NCI-H2171 (cell line): ENCODE measurements around the gene RRP12.
"Not testable (repeated sequence)": the region's sequence is repeated elsewhere in the genome, so short reads cannot be mapped to it uniquely, and the experiment has no call there.

ENCODE experiments used
- DNase-seq: peaks from one replicate; lab custom pipeline; 2025; lab: John Stamatoyannopoulos, UW

The RRP12 gene

DNA sequence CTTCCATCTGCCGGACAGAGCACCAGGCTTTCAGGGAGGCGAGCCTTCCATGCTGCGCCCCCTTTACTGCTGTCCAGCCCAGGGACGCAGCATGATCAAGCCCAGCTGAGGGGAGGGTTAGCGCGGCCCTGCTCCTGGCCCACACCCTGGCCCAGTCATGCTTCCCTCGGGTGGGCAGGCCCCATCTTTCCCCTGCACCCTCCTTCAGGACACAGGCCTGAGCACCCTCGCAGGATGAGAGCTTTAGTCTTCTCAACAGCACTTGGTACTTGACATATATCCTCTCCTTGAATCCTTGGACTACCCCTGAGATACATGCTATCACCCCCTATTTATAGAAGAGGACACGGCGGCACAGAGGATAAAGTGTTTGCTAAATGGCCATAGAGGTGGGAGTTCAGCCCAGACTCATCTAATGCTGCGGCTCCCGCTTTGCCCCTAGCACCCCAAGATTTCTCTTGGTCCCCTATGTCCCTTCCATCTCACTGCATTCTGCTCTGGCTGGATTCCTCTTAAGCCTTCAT lies 34.0 kb downstream of the RRP12 start:
- DNase-seq: no peak

DNA sequence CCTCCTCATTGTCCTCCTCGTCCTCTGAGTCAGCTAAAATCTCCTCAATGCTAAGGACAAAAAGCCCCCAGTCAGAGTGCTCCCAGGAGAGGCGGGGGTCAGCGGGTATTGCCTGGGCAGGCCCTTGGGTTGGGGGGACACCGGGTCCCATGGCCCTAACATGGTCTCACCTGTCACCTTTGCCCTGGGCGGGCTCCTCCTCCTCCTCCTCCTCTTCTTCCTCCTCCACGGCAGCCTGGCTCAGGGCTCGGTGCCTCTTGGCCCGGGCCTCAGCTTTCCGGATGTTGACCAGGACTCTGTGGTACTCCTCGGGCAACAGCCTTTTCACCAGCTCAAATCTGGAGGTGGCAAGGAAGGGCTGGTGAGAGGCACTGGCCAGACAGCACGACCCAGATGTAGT lies 34.6 kb downstream of the RRP12 start:
- no peak for DNase-seq

DNA sequence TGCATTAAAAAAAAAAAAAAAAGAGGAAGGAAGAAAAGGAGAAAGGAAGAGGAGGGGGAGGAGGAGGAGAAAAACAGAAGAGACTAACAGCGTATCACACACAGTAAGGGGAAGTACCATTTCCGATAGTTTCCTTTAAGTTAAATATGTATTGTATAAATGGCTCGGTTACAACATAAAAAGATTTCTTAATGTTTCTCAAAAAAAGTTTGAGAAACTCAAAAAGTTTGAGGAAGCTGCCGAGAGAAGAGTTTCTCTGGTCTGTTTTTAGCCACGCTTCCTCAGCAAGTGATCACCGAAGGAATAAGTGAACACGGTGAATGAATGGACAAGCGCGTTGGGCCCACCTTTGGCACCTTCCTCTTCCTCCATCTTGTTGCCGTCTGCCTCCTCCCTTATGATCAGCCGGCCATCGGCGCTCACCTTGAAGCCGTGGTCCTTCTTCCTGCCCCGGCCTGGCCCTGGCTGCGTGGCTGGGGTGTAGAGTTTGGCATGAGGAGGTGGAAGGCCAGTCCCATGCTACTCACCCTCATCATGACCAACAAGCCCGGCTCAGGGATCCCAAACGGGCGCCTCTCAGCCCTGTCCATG lies 35.3 kb downstream of the RRP12 start:
- DNase-seq: no peak

DNA sequence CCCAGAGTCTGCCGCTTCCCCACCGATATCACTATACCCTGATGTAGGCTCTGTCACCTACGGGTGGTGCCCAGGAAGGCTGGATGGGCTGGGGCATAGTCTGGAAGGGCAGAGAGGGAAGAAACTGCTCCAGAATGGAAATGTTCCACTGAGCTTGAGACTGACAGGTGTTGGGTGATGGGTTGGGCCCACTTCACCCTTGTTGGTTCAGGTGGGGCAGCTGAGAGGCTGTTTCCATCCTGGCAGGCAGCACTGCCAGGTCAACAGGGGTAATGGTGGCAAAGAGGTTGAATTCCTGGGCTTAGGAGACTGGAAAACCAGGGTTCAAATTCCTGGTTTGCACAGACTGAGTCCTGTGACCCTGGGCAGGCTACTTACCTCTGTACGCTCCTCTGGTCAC lies 38.1 kb downstream of the RRP12 start:
- no peak for DNase-seq

DNA sequence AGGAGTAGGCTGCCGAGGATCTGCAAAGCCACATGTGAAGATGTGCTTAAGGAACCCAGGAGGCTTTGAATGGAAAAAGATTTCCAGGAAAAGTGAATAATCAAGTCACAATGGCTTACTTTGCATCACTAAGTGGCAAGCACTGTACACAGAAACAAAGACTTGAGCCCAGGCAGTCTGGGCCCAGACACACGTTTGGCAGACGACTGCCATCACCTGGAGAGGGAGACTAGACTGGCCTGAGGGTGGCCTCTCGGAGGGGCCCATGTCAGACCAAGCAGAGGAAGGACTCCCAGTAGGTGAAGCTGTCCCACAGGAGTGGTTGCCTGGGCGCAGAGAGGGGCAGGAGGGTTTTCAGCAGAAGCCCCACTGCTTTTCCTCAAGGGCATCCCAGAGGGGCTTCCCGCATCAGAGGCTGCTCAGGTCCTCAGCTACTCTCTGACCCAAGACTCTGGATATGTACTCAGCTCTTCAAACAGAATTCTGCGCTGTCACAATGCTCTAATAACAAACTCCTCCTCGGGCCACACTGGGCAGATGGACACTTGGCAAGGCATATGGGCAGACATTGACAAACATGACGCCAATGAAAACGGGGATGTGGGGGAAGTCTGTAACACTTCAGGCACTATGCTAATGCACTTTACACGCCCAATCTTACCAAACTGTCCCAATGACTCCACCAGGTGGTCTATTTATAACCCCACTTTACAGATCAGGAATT lies 38.7 kb downstream of the RRP12 start:
- DNase-seq: no peak

DNA sequence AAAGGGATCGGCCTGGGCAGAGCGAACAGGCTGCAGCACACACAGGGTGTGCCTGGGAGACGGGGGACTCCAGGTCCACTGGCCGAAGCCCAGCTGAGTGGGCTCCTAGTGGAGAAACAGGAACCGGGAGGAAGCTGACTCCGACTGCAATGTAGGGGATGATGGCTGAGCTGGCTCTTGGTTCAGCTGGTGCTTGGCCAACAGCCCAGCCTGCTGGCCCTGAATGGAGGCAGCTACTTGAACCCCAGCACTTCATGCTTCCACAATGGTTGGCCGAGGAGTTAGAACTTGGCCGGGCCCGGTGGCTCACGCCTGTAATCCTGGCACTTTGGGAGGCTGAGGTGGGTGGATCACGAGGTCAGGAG lies 39.6 kb downstream of the RRP12 start:
- no peak for DNase-seq

DNA sequence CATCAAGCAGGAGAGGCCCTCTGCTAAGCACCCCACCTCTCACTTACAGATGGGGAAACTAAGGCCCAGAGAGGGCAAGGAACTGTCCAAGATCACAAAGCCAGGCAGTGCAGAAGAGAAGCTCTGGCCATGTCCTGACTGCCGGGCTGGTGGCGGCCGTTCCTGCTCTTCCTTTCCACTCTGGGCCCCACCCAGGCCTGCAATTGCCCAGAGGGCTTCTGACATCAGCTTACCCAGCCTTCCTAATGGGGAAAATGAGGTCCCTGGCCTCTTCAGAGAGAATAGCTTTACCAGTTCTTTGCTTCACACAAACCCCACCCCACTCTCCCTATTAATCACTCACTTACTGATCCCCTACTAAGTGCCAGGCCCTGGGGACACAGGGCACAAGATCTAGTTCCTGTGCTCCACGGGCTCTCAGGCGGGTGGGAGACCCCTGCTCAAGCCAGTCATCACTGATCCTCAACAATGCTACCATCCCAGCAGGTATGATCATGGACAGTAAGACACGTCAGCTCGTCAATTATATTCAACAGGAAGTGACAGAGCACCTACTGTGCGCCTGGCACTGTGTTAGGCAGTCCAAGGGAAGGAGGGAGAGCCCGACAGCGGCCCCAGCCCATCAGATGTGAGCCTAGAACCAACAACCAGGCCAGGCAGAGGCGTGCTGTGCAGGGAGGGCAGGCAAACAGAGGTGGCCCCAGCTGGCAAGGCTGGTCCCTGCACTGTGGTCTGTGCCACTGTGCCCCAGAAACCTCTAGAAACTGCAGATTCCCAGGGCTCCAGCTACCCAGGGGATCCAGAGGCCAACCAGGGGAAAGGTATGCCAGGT lies 40.2 kb downstream of the RRP12 start:
- DNase-seq: no peak

DNA sequence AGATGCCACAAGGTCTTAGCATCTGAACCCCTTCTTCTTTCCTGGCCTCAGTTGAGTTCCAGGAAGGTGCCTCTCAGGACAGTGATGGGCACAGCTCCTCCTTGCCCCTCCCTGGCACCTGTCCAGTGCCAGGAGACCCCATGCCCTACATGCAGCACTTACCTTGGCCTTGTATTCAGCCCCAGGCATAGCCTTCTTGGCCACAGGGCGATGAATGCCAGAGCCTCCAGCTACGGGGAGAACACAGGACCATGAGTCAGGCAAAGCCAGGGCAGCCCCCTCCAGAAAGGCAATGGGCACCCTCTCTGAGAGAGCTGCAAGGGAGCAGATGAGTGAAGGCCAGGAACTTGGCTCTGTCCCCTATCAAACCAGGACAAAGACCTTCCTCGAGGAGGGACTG lies 42.4 kb downstream of the RRP12 start:
- no peak for DNase-seq

DNA sequence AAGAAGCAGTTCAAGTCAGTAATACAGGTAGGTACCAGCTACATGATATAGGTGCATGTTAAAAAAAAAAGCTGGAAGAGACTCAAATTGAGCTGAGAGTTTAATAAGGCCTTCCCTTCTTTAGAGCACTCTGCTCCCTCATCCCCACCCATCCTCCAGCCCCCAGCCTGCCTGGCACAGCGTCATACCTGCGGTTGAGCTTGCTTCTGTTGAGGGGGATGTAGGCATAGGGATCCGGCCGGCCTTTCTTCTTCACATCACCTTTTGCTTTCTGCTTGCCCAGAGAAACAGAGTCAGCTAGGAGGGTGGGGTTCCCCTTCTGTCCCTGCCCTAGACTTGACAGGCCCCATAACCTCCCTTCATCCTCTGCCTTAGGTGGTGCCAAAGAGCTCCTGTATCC lies 42.8 kb downstream of the RRP12 start:
- DNase-seq: no peak

DNA sequence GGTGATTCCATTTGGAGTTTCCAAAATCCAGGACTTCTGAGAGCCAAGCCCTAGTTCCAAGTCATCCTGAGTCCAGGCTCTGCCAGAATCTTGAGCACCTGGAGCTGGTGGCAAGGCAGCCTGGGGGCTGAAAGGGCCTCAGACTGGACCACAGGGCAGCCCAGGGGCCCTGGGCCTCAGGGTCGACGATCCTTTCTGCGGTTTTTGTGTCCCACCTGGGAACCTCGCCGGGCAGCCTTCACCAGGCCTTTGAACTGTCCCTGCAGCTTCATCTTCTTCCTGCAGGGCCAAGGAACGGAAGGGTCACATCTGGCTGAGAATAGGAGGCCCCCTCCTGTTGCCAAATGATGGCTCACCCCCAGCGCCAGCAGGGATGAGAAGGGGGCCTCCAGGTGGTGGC lies 44.2 kb downstream of the RRP12 start:
- DNase-seq: no peak

DNA sequence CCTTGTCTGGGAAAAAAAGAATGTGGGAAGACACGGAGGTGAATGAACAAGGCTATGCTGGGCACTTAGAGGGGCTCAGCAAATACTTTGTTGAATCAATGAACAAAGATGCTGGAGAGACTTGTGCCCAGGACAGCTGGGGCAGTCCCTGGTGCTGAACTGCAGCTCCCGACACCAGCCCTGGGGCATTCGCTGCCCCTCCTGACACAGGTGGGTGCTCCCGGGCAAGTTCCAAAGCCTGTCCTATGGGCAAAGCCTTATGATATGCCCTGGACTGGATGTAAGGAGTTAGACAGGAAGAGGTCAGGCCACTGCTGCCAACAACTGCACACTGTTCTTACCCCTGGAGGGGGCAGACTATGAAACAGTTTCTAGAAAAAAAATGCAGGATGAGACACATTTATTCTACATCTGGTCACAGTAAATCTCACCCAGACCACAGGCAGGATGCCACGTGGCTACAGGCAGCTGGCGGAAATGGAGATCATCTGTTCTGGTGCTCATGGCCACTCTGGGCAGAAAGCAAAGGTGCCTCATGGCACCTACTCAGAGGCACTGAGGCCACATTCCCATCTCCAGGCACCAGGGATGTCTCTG lies 44.7 kb downstream of the RRP12 start:
- no peak for DNase-seq

DNA sequence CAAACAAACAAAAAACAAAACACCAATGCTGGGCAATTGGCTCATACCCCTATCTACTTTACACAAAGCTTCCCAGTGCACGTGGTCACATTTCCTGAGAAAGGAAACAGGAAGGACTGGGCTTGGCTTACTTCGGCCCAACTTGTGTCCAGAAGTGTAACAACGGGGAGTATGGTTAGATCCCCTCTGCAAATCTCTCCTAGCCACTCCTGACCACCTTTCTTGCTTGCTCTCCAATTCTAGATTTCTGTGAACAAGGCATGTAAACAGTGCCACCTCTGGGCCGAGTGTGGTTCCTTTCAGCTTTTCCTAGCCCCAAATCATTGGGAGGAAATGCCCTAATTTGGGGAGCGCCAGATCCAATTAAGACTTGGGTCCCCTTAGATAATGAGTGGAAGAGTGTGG lies 45.6 kb downstream of the RRP12 start:
- DNase-seq: no peak

DNA sequence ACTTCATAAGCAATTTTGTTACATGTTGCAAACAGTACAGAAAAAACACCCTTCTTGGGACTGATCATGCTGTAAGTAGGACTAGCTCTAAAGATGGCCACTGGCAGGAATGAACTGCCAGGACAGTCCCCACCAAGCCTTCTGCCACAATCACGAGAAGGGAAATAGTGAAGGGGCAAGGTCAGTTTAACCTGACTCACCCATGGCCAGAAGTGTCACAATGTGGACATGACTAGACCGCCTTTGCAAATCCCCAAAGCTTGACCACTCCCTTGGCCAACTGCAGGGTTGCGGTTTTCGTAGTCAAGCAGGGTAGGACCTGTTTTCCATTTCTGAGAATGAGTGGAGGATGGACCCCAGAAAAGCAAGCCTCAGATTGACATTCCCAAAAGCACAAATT lies 47.2 kb downstream of the RRP12 start:
- no peak for DNase-seq

DNA sequence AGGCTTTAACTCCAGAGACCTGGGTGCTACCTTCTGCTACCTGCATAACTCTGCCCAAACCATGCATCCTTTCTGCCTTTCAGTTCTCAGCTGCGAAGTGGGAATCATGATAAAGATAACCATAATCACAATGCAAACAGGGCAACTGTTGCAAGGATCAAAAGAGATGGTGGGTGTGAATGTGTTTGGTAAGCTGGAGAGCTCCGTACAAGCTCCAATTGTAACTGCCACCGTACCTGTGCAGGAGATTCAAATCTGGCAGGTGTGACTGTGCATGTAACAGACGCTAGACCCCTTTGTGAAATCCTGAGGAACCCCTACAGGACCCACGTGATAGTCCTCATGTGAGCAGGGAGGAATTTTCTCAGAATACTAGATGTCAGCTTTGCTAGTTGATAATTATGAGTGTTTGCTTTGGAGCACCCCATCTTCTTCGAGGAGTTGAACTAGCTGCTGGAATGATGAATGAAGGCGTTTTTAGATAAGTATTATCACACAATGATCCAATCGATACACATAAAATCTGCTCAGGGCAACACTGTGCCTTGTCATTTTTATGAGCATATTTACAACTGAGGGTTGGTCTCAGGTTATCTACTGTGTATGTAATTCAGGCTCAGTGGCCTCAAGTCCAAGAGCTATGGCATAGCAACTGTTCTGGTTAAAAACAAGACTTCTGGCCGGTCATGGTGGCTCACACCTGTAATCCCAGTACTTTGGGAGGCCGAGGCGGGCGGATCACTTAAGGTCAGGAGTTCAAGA lies 51.2 kb downstream of the RRP12 start:
- DNase-seq: no peak

DNA sequence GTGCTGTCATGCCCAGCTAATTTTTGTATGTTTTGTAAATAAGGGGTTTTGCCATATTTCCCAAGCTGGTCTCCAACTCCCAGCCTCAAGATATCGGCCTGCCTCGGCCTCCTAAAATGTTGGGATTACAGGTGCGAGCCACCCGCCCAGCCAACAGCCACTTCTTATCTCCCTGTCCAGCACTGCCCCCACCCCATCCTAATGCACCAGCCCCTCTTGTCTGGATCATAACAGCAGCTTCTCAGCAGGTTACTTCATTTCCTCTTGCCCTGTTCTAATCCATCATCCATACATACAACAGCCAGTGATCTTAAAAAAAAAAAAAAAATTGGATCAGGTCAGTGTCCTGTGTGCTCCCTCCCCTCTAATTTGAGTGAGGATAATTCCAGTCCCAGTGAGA lies 53.8 kb downstream of the RRP12 start:
- no peak for DNase-seq

DNA sequence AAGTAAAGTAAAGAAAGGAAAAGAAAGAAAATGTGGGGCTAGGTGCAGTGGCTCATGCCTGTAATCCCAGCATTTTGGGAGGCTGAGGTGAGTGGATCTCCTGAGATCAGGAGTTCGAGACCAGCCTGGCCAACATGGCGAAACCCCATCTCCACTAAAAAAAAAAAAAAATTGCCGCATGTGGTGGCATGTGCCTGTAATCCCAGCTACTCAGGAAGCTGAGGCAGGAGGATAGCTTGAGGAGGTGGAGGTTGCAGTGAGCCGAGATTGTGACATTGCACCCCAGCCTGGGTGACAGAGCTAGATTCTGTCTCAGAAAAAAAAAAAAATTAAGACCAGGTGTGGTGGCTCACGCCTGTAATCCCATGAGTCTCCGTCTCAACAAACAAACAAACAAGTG lies 57.5 kb downstream of the RRP12 start:
- DNase-seq: not testable (repeated sequence)

DNA sequence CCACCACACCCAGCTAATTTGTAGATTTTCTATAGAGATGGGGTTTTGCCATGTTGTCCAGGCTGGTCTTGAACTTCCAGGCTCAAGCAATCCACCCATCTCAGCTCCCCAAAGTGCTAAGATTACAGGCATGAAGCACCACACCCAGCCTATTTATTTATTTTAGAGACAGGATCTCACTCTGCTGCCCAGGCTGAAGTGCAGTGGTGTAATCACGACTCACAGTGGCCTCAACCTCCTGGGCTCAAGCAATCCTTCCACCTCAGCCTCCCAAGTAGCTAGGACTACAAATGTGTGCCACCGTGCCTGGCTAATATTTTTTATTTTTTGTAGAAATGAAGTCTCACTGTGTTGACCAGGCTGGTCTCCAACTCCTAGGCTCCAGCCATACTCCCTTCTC lies 59.7 kb downstream of the RRP12 start:
- no peak for DNase-seq

DNA sequence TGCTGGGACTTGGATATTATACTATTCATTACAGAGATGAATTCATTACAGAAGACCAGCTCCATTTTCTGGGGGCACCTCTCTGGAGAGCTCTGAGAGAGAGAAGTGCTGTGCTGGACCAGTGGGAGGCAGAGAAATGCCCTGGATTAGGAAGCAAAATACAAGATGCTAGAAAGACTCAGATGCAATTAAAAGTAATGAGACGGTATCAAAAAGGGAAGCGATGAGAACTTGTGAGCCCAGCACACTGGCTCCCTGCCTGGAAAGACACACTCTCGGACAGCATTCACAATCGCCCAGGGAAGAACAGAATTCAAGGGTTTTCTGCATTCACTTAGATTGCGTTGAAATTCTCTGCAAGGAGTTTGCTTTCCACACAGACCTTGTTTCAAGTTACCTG lies 63.1 kb downstream of the RRP12 start:
- DNase-seq: no peak

DNA sequence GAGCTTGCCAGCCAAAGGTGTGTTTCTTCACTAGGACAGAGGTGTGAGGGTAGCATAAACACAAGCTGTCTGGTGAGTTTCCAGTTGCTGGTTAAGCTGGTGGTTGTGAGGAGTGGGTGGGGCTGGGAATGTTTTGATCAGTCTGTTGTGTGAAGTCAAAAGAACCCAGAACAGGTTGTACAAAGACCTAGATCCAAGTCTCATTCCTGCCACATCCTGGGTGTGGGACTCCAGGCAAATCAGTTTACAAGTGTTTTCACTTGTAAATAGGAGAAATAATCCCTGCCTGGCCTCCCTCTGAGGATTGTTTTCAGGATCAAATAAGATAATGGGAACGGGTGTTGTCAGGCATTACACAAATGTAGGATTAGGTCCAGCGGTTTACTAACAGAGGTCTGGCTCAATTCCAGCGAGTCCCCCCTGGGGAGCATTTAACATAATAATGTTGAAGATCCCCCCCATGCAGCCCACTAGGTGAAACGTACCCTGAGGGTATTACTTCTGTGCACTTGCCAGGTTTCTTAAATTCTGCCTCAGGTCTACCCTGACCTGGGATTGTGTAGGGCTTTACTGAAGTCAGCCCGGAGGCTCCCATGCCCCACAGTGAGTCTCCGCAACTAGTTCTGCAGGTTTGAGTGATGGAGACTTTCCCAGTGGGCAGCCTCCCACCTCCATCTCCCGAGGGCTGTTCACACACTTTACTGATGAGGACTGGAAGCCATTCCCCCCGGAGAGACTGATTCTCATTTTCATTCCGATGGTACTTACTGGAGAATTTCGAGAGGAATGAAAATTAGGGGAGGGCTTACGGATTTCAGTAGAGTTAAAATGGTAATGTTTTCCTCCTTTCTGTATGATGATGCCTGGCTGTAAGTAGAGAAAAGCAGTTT lies 64.0 kb downstream of the RRP12 start:
- no peak for DNase-seq

DNA sequence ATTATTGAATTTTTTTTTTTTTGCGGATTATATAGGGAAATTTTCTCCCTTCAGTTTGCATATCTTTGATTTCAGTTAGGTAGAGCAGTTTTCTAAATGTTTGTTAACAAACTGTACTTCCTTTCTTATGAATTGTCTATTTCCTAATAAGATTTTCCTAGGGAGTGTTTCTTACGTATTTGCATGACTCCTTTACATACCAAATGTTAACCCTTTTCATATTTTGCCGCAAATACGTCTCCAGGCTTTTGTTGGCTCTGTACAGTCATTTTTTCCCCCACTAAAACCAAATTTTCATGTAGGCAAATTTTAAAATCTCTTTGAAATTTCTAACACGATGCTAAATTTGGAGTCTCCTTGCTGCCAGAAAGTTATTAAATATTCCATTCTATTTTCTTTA lies 64.7 kb downstream of the RRP12 start:
- DNase-seq: no peak

DNA sequence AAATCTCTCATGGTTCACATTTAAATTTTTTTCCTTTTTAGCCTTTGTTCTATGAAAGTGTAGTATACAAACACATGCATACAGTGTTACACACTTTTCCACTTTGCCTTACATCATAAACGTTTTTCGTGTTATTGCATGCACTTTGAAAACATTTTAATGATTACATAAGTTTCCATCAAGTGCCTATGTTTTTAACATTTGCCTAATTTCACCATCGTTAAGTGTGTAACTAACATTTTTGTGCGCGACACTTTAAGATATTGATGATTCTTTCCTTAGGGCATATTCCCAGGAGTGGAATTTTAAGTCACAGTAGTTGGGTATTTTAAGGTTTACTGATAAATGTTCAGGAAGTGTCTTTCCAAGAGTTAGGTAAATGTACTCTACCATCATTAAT lies 65.1 kb downstream of the RRP12 start:
- no peak for DNase-seq
